GM20000 (cell line): ENCODE measurements around the gene SMPDL3A.
A peak's percentile ranks its signal among the peaks of the same experiment; 100 is the strongest.

Source experiments
- DNase-seq: peaks from one replicate; pipeline ENCODE4 v3.0.0; 2012; ENCODE audit warnings: low spot score
- CTCF ChIP-seq: IDR thresholded peaks from 2 replicates; pipeline ENCODE4 v1.5.1; 2012; ENCODE audit warnings: mild to moderate bottlenecking, control low read depth; ENCODE audit errors: extremely low read depth, missing control alignments

SMPDL3A gene

GRCh38 chr6:122798099-122798641 lies 9.1 kb downstream of the SMPDL3A start:
- TF ChIP-seq CTCF: no peak
- DNase-seq: peak; percentile 16

- DNase-seq: no peak
- no peak for TF ChIP-seq CTCF
Measured at GRCh38 chr6:122799140-122799745, 10.2 kb downstream of the SMPDL3A start.

- DNase-seq: no peak
Measured at GRCh38 chr6:122799916-122800686, 11.0 kb downstream of the SMPDL3A start.

GRCh38 chr6:122800906-122801305 lies 11.8 kb downstream of the SMPDL3A start:
- no peak for DNase-seq
- TF ChIP-seq CTCF: no peak

More at GRCh38 chr6:122799916-122800686, 11.0 kb downstream of the SMPDL3A start:
- no peak for TF ChIP-seq CTCF

- no peak for TF ChIP-seq CTCF
- DNase-seq: no peak
Measured at GRCh38 chr6:122801397-122801796, 12.3 kb downstream of the SMPDL3A start.

GRCh38 chr6:122803171-122803661 lies 14.2 kb downstream of the SMPDL3A start:
- DNase-seq: no peak
- TF ChIP-seq CTCF: no peak

- no peak for DNase-seq
- no peak for TF ChIP-seq CTCF
Measured at GRCh38 chr6:122804962-122805485, 16.0 kb downstream of the SMPDL3A start.
